Activated CD4-positive, alpha-beta T cell treated with anti-CD3 and anti-CD28 coated beads, Interleukin-10, Interleukin-2, amounts not matched to agents 100 ng/mL and 50 ng/mL, durations not matched to agents 16 hours and 8 hours (primary cell): Measurements from ENCODE around the gene GRAPL.
"Not testable (repeated sequence)": the region's sequence is repeated elsewhere in the genome, so short reads cannot be mapped to it uniquely, and the experiment has no call there.

ENCODE experiments used
- DNase-seq: peaks from one replicate; pipeline ENCODE4 v3.0.0-alpha.2; 2020

Gene GRAPL

DNA sequence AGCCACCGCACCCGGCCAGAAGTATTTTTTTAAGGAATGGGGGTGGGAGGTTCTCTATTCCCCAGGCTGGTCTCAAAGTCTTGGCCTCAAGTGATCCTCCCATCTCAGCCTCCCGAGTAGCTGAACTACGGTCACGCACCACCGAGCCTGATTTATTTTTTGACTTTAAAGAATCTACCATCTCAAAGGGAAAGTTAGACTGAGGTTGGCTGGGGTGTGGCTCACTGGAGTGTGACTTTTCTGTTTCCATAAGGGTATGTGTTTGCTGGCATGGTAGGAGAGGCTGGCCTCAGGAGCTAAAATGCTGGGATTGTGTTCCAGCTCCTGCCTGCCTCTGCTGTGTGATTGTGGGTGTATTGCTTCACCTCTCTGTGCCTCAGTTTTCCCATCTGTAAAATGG is 10.6 kb downstream of the GRAPL start:
- not testable (repeated sequence) for DNase-seq

DNA sequence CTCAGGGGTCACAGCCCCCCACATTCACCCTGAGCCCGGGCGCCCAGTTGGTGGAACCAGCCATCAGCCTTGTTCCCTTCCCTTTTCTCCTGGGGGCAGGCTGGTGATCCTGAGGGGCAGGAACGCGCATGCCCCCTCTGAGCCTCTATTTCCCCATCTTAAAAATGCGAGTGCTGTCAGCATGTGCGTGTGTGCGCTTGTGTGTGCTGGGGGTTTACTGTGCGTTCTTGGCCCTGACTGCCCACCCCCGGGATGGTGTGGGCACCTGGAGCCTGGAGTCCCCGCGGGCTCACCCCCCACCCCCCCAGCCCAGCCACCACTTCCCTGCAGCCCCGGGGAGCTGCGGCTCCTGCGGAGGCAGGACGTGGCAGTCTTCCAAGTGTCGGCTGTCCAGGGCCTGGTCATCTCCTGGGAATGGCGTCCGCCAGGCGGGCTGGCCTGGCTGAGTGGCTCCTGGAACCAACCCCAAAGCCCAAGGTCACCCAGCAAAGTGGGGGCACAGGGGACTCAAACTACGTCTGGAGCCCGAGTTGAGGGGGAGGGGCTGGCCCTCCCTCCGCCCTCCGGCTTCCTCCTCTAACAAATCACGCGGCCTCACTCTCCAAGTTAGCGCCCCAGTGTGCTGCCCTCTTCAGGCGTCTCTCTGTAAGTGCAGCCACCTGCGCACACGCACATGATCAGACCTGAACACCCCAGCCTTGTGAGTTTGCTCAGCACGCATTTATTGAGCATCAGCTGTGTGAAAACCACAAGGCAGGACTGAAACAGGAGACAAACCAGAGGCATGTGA is 14.2 kb downstream of the GRAPL start:
- not testable (repeated sequence) for DNase-seq

DNA sequence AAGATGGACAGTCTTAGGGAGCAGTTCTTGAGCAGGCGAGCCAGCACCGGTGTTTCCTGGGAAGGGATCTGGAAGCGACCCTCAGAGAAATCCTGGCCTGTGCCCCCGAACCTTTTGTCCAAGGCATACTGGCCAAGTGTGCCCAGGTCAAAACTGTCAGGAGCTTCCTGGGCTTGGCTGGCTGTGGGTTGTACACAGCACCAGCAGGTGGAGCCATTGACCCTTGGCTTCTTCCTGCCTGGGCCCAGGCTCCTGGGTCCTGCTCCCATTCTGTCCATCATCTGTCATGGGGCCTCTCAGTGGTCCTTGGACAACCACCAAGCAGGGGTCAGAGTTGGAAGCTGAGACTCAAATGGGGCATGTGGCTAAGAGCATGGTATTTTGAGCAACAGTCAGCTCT is 15.0 kb downstream of the GRAPL start:
- peak; percentile 34 for DNase-seq

DNA sequence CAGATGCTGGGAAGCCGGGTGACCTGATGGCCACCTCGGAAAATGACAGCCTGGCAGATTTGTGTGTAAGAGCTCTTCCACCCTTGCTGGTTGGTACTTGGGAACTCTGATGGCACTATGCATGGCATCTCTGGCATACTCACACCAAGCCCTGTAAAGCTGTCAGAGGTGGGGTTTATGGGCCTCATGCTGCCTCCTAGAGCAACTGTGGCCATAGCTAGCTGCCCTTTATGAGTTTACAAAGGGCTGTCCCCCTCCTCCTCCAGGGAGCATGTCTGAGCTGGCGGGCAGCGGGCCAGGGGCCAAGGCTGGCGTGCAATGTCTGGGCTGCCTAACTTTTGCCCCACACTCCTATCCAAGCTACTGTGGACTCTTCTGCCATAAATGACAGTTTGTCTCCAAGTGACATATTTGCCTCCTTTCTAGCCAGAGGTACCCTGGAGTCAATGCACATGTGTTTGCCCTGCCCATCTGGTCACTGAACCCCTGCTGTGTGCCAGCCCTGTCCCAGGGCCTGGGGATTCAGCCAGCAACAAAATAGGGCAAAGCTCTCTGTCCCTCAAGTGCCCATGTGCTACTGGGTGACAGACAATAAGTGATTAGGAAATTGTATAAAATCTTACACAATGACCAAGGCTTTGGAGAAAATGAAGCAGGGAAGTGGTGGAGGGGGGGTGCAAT is 15.8 kb downstream of the GRAPL start:
- DNase-seq, result not testable (repeated sequence)

DNA sequence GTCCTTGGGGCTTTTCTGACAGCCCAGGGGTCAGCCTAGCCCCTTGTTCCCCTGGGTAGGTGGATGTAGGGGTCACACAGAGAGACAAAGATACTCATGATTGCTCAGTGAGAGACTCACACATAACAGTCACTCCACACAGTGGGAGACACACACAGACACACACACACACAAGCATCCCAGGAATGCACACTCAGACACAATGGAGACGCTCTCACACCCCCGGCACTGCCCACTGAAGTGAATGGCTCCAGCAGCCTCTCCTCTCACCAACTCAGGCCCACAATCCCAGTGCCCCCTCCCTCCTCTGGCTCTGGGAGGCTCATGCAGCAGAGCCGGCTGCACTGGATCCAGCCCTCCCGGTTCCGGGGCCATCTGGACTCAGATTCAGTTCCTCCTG is 17.0 kb downstream of the GRAPL start:
- not testable (repeated sequence) for DNase-seq

DNA sequence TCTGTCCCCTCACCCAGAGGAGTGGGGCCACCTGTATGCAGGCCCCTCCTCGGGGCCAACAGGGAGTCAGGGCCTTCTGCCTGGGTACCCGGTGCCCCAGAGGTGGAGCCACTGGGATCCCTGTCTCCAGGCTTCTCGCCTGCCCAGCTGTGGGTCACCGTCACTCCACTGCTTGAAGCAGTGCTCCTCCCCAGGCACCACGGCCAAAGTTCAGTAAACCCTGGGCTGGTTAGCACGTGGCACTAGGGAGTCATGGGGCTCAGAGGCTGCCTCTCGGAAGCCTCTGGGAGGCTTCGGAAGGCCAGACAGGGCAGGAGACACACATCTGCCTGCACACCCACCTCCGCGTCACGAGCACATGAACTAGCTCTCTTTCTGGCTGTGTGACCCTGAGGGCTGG is 18.1 kb downstream of the GRAPL start:
- DNase-seq, result not testable (repeated sequence)

DNA sequence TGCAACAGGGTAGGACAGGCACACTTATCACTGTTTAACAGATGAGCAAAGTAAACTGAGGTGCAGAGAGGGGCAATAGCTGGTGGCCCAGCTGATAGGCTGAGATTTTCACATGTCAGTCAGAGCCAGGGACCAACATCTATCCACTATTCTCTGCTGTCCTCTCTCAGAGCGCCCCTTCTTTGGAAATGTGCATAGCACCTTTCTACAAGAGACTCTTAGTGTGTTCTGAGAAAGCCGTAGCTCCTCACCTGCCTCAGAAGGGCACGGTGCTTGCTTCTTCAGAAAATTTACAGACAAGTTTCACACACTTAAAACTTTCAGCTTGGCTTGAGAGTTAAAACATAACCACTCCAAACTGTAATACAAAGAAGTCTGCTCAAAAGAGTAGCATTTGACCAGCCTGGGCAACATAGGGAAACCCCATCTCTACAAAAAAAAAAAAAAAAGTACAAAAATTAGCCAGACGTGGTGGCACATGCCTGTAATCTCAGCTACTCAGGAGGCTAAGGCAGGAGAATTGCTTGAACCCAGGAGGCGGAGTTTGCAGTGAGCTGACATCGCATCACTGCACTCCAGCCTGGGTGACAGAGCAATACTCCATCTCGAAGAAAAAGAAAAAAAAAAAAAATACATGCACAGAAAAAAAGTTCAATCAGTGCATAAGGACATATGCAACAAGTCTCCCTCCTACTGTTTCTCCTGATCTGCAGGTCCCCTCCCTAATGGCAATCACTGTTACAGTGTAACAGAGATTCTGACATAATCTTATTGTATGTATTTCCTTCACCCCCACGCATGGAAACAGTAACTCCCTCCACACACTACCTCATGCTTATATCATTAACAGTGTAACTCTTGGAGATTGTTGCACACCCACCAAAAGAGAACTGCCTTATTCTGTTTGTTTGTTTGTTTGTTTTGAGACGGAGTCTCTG is 23.6 kb downstream of the GRAPL start:
- DNase-seq, result not testable (repeated sequence)

DNA sequence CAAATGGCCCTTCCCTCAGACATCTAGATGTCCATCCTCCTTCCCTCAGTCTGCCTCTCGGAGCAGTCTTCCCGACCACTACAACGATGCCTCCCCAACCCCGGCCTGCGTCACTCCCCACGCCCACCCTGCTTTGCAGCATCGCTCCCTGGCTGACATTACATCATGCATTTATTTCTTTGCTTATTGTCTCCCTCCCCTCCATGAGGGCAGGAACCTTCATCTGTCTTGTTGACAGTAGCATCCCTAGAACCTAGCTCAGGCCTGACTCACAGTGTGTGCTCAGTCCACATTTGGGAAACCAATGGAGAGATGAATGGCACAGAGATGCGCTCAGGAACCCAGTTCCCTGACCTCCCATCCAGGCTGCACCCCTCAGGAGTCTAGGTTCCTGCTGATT is 30.2 kb downstream of the GRAPL start:
- not testable (repeated sequence) for DNase-seq

DNA sequence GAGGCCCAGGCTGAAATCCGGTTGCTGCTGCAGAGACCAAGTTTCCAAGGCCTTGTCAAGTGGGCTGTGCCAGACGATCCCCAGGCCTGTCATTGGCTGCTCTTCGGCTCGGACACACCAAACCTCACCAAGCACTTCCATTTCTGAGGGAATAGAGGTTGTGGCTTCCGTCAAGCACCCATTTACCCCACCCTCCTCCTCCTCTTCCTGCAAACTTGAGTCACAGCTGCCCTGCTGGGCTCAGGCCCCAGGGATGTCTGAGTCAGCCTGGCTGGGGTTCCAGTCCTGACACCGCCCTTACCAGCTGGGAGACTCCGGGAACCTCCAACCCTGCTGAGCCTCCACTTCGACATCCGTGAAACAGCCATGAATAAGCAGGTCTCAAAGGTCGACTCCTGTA is 31.1 kb downstream of the GRAPL start:
- not testable (repeated sequence) for DNase-seq

DNA sequence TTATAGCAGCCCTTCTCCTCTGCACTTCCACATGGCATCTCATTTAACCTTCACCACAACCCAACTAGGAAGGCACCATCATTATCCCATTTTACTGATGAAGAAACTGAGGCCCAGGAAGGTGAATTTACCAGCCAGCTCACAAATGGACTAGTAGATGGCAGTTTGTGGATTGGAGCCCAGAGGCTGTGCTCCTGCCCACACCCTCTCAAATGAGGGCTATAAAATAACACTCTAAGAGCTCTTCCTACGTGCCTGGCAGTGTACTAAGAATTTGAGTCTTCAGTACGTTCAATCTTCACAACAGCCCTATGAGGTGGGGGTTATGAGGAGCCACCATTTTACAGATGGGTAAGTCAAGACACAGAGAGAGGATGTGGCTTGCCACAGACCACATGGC is 31.5 kb downstream of the GRAPL start:
- not testable (repeated sequence) for DNase-seq

DNA sequence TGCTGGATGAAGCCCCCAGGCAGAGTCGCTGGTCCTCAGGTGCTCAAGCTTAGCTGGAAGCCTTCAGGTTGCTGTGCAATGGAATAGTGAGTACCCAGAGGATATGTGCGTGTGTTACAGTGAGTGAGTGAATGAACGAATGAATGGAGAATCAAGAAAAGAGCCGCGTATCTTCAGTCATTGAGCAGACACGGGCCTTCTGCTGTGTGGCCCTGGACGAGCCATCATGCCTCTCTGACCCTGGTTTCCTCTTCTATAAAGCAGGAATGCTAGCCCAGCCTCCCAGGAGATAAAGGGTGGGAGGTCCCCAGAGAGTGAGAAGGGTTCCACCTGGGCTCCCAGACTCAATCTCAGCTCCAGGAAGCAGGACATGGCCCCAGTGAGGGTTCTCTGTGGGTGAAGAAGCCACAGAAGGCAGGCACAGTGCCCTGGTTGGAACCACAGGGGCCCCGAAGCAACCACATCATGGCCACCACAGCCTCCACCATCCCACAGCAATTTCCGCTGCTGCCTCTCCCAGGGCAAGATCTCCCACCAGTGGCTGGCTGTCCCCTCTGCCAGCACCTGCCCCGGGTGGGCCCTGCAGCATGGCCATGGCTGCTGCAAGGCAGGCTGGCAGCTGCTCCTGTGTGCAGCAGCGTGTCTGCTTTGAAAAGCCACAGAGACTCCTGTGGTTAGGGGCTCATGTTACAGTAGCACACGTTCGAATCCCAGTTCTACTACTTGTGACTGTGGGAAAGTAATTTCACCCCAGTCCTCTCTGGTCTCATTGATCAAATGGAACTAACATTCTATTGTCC is 34.1 kb downstream of the GRAPL start:
- DNase-seq, result not testable (repeated sequence)

DNA sequence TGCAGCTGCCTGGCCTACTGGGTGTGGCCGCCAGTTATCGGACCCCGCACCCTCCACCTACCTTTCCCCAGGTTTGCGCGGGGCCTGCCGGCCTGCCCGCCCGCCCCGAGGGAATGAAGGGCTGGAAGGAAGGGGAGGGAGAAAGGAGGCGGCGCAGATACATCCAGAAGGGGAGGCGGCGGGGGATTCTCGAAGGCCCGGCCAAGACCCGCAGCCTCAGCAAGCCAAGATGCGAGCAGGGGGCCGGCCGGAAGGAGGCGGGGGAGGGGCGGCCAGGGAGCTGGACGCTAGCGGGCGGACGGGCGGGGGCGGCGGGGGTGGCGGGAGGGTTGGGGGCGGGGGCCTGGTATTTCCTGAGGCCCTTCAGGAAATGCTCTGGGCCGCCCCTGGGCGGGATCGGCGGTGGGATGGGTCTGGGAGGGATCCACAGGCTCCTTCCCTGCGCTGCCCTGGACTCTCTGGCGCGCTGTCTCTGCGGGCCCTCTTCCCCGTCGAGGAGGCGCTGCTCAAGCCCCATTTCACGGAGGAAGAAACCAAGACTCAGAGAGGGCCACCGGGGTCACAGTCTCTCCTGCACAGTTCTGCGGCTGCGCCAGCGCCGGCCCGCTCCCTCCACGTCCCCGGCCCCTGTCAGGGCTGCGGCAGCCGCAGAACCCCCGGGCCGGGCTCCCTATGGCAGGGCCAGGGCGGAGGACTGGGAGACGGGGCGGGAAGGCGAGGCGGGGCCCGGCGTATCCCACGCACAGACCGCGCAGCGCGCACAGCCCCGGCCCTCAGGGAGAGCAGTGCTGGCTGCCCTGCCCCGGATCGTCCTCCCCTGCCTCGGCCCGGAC is 35.2 kb downstream of the GRAPL start:
- not testable (repeated sequence) for DNase-seq

DNA sequence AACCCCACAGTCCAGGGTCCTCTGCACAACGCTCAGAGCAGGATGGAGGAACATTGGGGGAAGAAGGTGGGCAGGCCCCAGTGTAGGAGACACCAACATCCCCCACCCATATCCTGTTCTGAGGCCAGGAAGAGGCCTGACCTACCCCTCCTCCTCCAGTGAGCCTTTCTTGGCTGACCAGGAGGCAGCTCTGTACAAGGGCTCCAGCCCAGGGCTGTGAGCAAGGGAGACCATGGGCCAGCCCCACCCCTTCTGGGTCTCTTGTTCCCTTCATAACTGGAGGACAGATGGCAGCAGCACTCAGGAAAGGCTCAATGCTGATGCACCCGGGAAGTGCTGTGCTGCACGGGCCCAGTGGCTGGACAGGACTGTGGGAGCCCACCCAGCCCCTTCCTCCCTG is 47.0 kb downstream of the GRAPL start:
- not testable (repeated sequence) for DNase-seq

DNA sequence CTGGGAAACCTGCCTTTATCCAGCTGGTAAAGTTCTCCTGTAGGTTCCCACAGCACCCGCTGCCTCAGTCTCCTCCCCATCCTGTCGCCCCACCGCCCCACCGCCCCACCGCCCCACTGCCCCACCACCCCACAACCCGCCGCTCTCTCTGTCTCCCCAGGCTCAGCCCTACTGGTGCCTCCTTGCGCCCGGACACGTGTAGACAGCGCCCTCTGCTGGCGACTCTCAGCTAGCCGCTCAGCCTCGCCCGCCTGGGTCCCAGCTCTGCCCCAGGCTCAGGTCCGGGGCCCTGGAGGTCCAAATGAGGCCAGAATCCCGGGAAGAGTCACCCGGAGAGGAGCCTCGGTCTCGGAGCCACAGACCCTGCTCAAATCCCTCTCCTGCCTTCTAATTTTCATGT is 48.0 kb downstream of the GRAPL start:
- not testable (repeated sequence) for DNase-seq

DNA sequence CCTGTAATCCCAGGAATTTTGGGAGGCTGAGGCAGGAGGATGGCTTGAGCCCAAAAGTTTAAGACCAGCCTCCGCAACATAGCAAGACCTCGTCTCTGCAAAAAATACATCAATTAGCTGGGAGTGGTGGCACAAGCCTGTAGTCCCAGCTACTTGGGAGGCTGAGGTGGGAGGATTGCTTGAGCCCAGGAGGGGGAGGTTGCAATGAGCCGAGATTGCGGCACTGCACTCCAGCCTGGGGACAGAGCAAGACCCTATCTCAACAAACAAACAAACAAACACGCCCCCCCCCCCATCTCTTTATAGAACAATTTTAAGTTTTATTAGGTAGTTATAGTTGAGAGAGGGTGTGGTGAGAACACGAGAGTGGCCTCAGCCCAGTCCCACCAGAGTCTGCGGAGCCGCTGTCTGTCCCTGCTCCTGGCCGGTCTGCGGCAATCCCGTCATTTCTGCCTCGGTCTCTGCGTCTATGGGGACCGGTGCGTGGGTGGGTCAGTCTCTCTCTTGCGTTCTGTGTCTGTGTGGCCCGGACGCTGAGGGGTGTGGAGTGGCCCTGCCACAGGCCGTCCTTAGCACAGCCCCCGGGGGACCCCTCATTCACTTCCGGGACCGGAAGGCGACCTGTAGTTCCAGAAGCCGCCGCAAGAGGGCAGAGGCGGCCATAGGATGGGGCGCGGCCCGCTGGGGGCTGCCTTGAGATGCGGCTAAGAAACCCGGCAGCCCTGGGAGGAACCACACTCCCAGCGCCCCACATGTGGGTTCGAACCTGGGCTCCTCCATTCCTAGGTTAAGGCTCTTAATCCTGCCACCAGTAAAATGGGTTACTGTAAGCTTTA is 53.9 kb downstream of the GRAPL start:
- not testable (repeated sequence) for DNase-seq

DNA sequence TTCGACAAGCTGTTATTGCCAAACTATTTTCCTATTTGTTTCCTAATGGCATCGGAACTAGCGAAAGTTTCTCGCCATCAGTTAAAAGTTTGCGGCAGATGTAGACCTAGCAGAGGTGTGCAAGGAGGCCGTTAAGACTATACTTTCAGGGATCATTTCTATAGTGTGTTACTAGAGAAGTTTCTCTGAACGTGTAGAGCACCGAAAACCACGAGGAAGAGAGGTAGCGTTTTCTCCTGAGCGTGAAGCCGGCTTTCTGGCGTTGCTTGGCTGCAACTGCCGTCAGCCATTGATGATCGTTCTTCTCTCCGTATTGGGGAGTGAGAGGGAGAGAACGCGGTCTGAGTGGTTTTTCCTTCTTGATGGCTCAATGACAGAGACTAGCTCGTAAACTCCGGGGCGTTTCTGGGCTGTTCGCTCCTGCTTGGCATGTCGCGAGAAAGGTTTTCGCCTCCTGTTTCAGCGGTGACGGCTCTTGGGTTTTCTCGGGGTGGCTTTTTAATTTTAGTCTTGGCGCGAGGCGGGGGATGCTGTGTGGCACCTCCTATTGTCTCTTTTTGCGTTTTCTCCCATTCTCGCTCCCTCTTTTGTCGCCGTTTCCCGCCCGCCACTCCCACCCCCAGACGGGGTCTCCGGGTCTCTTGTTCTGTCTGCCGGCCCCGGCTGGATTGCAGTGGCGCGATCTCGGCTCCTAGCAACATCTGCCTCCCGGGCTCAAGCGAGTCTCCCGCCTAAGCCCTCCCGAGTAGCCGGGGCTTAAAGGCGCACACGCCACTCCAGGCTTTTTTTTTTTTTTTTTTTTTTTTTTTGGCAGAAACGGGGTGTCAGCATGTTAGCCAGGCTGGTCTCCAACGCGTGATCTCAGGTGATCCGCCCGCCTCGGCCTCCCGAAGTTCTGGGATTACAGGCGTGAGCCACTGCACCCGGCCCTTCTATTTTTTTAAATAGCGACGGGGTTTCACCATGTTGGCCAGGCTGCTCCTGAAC is 60.8 kb downstream of the GRAPL start:
- not testable (repeated sequence) for DNase-seq

DNA sequence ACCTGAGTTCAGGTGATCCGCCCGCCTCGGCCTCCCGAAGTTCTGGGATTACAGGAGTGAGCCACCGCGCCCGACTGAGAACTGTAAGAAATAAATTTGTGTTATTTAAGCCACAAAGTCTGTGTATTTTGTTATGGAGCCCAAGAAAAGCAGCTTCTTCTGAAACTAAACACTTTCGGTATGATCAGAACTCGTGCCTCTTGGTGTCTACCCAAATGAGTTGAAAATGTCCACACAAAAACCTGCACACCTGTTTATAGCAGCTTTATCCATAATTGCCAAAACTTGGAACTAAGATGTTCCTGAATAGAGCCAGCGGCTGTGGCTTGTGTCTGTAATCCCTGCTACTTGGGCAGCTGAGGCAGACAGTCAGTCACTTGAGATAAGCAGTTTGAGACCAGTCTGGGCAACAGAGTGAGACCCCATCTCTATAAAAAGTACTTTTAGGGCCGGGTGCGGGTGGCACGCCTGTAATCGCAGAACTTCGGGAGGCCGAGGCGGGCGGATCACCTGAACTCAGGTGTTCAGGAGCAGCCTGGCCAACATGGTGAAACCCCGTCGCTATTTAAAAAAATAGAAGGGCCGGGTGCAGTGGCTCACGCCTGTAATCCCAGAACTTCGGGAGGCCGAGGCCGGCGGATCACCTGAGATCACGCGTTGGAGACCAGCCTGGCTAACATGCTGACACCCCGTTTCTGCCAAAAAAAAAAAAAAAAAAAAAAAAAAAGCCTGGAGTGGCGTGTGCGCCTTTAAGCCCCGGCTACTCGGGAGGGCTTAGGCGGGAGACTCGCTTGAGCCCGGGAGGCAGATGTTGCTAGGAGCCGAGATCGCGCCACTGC is 61.7 kb downstream of the GRAPL start:
- not testable (repeated sequence) for DNase-seq

DNA sequence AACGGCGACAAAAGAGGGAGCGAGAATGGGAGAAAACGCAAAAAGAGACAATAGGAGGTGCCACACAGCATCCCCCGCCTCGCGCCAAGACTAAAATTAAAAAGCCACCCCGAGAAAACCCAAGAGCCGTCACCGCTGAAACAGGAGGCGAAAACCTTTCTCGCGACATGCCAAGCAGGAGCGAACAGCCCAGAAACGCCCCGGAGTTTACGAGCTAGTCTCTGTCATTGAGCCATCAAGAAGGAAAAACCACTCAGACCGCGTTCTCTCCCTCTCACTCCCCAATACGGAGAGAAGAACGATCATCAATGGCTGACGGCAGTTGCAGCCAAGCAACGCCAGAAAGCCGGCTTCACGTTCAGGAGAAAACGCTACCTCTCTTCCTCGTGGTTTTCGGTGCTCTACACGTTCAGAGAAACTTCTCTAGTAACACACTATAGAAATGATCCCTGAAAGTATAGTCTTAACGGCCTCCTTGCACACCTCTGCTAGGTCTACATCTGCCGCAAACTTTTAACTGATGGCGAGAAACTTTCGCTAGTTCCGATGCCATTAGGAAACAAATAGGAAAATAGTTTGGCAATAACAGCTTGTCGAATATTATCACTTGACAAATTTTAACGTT is 62.5 kb downstream of the GRAPL start:
- not testable (repeated sequence) for DNase-seq
